ENCODE data around the gene SLC36A4.

GRCh38 chr11:93166862-93167261 is 30.9 kb downstream of the SLC36A4 start:
- TF ChIP-seq REST (IDR thresholded peaks at IDR 0.05; ENCODE audit: low read depth) (no peak), RAD21 (IDR thresholded peaks at IDR 0.05; ENCODE audit: low read depth) (no peak), CEBPB (IDR thresholded peaks at IDR 0.05) (no peak), YY1 (IDR thresholded peaks at IDR 0.05; ENCODE audit: low read depth) (no peak)

All from Ishikawa (cell line).